ENCODE results near the gene SPATA3. TPM values are rescaled to one million over a fixed set of nuclear protein-coding genes. Genes with fewer than 3 reads are reported as not detected.

The SPATA3 gene
- total RNA-seq, 1 donor from 2014 or later, result not detected

GRCh38 chr2:230982126-230982525 lies 13.8 kb upstream of the SPATA3 start:
- ATAC-seq (ENCODE audit: low read depth), result no peak
- Mint-ChIP-seq H3K27ac (no peak overlapping the region), H3K27me3 (no peaks in the 10 kb centered on the region), H3K4me1 (peaks cover 25% of the 10 kb centered on the region), H3K4me3 (no peak overlapping the region), H3K36me3 (ENCODE audit: low read depth) (no peaks in the 10 kb centered on the region), H3K9me3 (no peaks in the 10 kb centered on the region)
- intact Hi-C loops (cut with micrococcal nuclease), result no loop called here
- DNase-seq, result no peak
- ChIA-PET CTCF (interaction anchor here (2.2 to 7.8 kb wide), 2 partner anchors 82 to 158 kb away, joined by 9 to 97 read pairs; no protein-coding TSS in a partner anchor), POLR2A (no interaction called here)
- no peak for TF ChIP-seq CTCF (IDR thresholded peaks at IDR 0.05)

GRCh38 chr2:230982528-230982927 lies 13.4 kb upstream of the SPATA3 start:
- intact Hi-C loops (cut with micrococcal nuclease), result no loop called here
- ATAC-seq (ENCODE audit: low read depth) (no peak), DNase-seq (no peak)
- H3K36me3 Mint-ChIP-seq (ENCODE audit: low read depth), result no peaks in the 10 kb centered on the region
- TF ChIP-seq CTCF (IDR thresholded peaks at IDR 0.05), result no peak
- ChIA-PET POLR2A (no interaction called here), CTCF (interaction anchor here (2.2 to 7.8 kb wide), 2 partner anchors 82 to 158 kb away, joined by 9 to 97 read pairs; no protein-coding TSS in a partner anchor)
- H3K27me3 Mint-ChIP-seq, result no peaks in the 10 kb centered on the region
- H3K27ac Mint-ChIP-seq, result no peak overlapping the region
- H3K4me3 Mint-ChIP-seq, result no peak overlapping the region
- no peaks in the 10 kb centered on the region for H3K9me3 Mint-ChIP-seq
- peaks cover 22% of the 10 kb centered on the region for H3K4me1 Mint-ChIP-seq

GRCh38 chr2:230983566-230983965 lies 12.4 kb upstream of the SPATA3 start:
- no peak overlapping the region for H3K4me3 Mint-ChIP-seq
- H3K9me3 Mint-ChIP-seq, result no peaks in the 10 kb centered on the region
- POLR2A ChIA-PET, result interaction anchor here (4.6 kb wide), 1 partner anchor 9 kb away, joined by 42 read pairs; no protein-coding TSS in a partner anchor
- TF ChIP-seq CTCF (IDR thresholded peaks at IDR 0.05), result no peak
- no peaks in the 10 kb centered on the region for H3K27me3 Mint-ChIP-seq
- DNase-seq, result no peak
- H3K36me3 Mint-ChIP-seq (ENCODE audit: low read depth), result no peaks in the 10 kb centered on the region
- H3K27ac Mint-ChIP-seq, result no peak overlapping the region
- peaks cover 22% of the 10 kb centered on the region for H3K4me1 Mint-ChIP-seq
- intact Hi-C loops (cut with micrococcal nuclease), result no loop called here
- CTCF ChIA-PET, result interaction anchor here (1.0 to 7.8 kb wide), 3 partner anchors 83 to 161 kb away, joined by 3 to 150 read pairs (median 97); no protein-coding TSS in a partner anchor
- no peak for ATAC-seq (ENCODE audit: low read depth)

- Mint-ChIP-seq H3K27me3 (peaks cover 1% of the 10 kb centered on the region), H3K4me1 (peaks cover 18% of the 10 kb centered on the region), H3K36me3 (ENCODE audit: low read depth) (no peaks in the 10 kb centered on the region), H3K9me3 (no peaks in the 10 kb centered on the region), H3K4me3 (no peak overlapping the region), H3K27ac (peak overlapping the region; percentile 54)
- DNase-seq, result no peak
- POLR2A ChIA-PET, result interaction anchor here (1.0 to 4.6 kb wide), 7 partner anchors 10 to 136 kb away, joined by 3 to 42 read pairs (median 6); partner anchors contain the start of gene GPR55
- intact Hi-C loops (cut with micrococcal nuclease), result loop anchor here (1.0 to 2.0 kb wide), 2 partner anchors 28 to 58 kb away; no protein-coding TSS in a partner anchor
- TF ChIP-seq CTCF (IDR thresholded peaks at IDR 0.05), result no peak
- ATAC-seq (ENCODE audit: low read depth), result peak; percentile 77
- CTCF ChIA-PET, result interaction anchor here (0.8 to 7.8 kb wide), 6 partner anchors 10 to 162 kb away, joined by 3 to 150 read pairs (median 26); no protein-coding TSS in a partner anchor
Measured at GRCh38 chr2:230984393-230985220, 11.3 kb upstream of the SPATA3 start.

Measured in activated B cell treated with CpG ODN at 0.5 μM for 24 hours (primary cell).